Neural cell (in vitro differentiated cells): ENCODE data around the gene RGS14. TPM values are rescaled to one million over a fixed set of nuclear protein-coding genes. Genes with fewer than 3 reads are reported as not detected.

Experiments
- H2AFZ ChIP-seq: fragments of 200-600, 300-800 bp; sonication (generic), shearing (Covaris generic); 2 replicates; pipeline ENCODE4 v1.6.0; 2014; ENCODE audit warnings: low read depth, mild to moderate bottlenecking, antibody characterized with exemption, low read length, moderate library complexity
- H3F3A ChIP-seq: fragments of 200-600 bp; shearing (Covaris generic); 2 replicates; pipeline ENCODE4 v1.6.1; 2016; ENCODE audit warnings: mild to moderate bottlenecking, moderate library complexity, mixed read lengths, antibody characterized with exemption, low read length; ENCODE audit not compliant: insufficient read depth, poor library complexity, severe bottlenecking
- H3K27ac ChIP-seq: fragments of 200-600, 300-800 bp; sonication (generic), shearing (Covaris generic); 2 replicates; pipeline ENCODE4 v1.5.1; 2014; ENCODE audit warnings: mild to moderate bottlenecking, low read length, moderate library complexity
- H3K27me3 ChIP-seq: fragments of 300-800, 200-600 bp; sonication (generic), shearing (Covaris generic); 2 replicates; pipeline ENCODE4 v1.6.0; 2014; ENCODE audit warnings: mild to moderate bottlenecking, low read depth, low read length, moderate library complexity; ENCODE audit not compliant: insufficient read depth
- H3K36me3 ChIP-seq: fragments of 300-800, 200-600 bp; sonication (generic), shearing (Covaris generic); 2 replicates; pipeline ENCODE4 v1.5.1; 2014; ENCODE audit warnings: mild to moderate bottlenecking, antibody characterized with exemption, low read length, moderate library complexity; ENCODE audit not compliant: insufficient read depth
- H3K4me2 ChIP-seq: fragments of 300-800, 200-600 bp; sonication (generic), shearing (Covaris generic); 2 replicates; pipeline ENCODE4 v1.6.0; 2014; ENCODE audit warnings: mild to moderate bottlenecking, low read length
- H3K4me3 ChIP-seq: fragments of 300-800, 200-600 bp; sonication (generic), shearing (Covaris generic); 2 replicates; pipeline ENCODE4 v1.5.1; 2014; ENCODE audit warnings: mild to moderate bottlenecking, low read length, moderate library complexity
- H3K79me2 ChIP-seq: fragments of 200-600 bp; shearing (Covaris generic); replicated peaks from 2 replicates; pipeline ENCODE4 v1.6.0; 2014; ENCODE audit warnings: mild to moderate bottlenecking, low read length, moderate library complexity; ENCODE audit not compliant: insufficient read depth
- H3K9ac ChIP-seq: fragments of 300-800, 200-600 bp; sonication (generic), shearing (Covaris generic); 2 replicates; pipeline ENCODE4 v1.6.1; 2016; ENCODE audit warnings: mild to moderate bottlenecking, low read length, mixed read lengths
- H3K9me2 ChIP-seq: fragments of 200-600 bp; shearing (Covaris generic); 2 replicates; pipeline ENCODE4 v1.6.1; 2016; ENCODE audit warnings: mild to moderate bottlenecking, low read length, mixed read lengths; ENCODE audit not compliant: insufficient read depth
- H3K9me3 ChIP-seq: fragments of 200-600, 300-800 bp; sonication (generic), shearing (Covaris generic); 2 replicates; pipeline ENCODE4 v1.6.1; 2016; ENCODE audit warnings: mild to moderate bottlenecking, mixed run types, low read length, moderate library complexity, mixed read lengths
- H4K20me1 ChIP-seq: fragments of 200-600 bp; shearing (Covaris generic); 2 replicates; pipeline ENCODE4 v1.6.1; 2016; ENCODE audit warnings: mild to moderate bottlenecking, mixed run types; ENCODE audit not compliant: insufficient read depth
- EP300 ChIP-seq: fragments of 450-650 bp; conservative IDR thresholded peaks from 2 replicates; pipeline ENCODE4 v1.6.1; 2014; ENCODE audit warnings: antibody characterized with exemption, mild to moderate bottlenecking, moderate library complexity; ENCODE audit not compliant: poor library complexity, severe bottlenecking
- EZH2 ChIP-seq: fragments of 200-600, 300-800 bp; shearing (Covaris generic), sonication (generic); IDR thresholded peaks from 2 replicates; pipeline ENCODE4 v1.6.1; 2014; ENCODE audit warnings: antibody characterized with exemption, low read length, borderline replicate concordance, mild to moderate bottlenecking; ENCODE audit not compliant: insufficient read depth, poor library complexity, severe bottlenecking
- MXI1 ChIP-seq: fragments of 450-650 bp; conservative IDR thresholded peaks from 2 replicates; pipeline ENCODE4 v1.6.1; 2014; ENCODE audit warnings: antibody characterized with exemption, mild to moderate bottlenecking; ENCODE audit not compliant: poor library complexity, severe bottlenecking
- POLR2AphosphoS5 ChIP-seq: IDR thresholded peaks from 2 replicates; pipeline ENCODE4 v1.6.1; 2012
- RAD21 ChIP-seq: fragments of 450-650 bp; conservative IDR thresholded peaks from 2 replicates; pipeline ENCODE4 v1.6.1; 2014; ENCODE audit warnings: antibody characterized with exemption, mild to moderate bottlenecking, moderate library complexity
- SMC3 ChIP-seq: fragments of 450-650 bp; conservative IDR thresholded peaks from 2 replicates; pipeline ENCODE4 v1.6.1; 2014; ENCODE audit warnings: antibody characterized with exemption, mild to moderate bottlenecking, moderate library complexity; ENCODE audit not compliant: poor library complexity
- TAF1 ChIP-seq: IDR thresholded peaks from 2 replicates; pipeline ENCODE4 v1.6.1; 2012; ENCODE audit warnings: low read depth
- polyA plus RNA-seq: library from polyadenylated mRNA; depleted of rRNA; stranded (reverse); fragments of >200 nt; gene quantifications from 2 replicates; pipeline ENCODE4 v1.2.3, GENCODE V29; 2014
- TF ChIP-seq, protein P1 (sequence below): IDR thresholded peaks from 2 replicates; pipeline ENCODE4 v1.6.1; 2012; ENCODE audit warnings: borderline replicate concordance
- TF ChIP-seq, protein P2 (sequence below): fragments of 450-650 bp; IDR thresholded peaks from 2 replicates; pipeline ENCODE4 v1.5.1; 2014; ENCODE audit warnings: antibody characterized with exemption, mild to moderate bottlenecking, moderate library complexity; ENCODE audit not compliant: poor library complexity, severe bottlenecking

Gene RGS14
- polyA plus RNA-seq, 1 donor from 2014 or later = 32.3 TPM

DNA sequence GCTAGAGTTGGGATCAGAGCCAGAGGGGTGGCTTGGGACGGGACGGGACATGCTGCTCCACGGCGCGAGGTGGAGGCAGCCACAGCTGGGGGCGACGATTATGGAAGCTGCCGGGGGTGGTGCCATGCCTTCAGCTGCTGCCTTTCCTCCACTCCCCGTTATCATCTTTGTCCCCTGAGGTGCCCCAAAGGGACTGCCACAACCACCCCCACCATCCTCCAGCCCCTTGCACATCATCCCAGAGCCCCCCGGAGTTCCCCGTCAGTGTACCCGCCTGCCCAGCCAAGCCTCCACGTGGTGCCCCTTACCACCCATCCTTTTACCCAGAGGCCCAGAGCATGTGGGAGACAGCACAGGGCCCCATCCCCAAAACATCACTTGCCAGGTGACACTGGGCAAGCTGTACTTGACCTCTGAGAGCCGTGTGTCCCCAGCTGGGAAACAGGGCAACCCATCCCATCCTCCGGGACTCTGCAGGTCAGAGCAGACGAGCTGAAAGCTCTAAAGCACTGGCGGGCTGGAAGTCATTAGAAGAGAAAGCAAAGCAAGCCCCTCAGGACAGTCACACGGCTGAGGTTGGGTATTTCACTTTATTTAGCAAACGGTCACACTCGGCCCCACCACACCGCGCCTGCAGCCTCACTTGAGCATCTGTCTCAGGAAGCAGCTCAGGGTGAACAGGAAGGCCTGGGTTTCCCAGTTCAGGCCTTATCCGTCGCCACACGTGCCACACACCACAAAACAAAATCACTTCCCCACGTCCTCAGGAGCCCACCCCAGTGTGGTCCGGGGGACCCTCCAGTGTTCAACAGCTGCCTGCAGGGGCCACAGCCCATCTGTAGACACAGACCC is 26.5 kb upstream of the RGS14 start:
- Histone ChIP-seq H3K9me3 (no peaks in the 10 kb centered on the region), H3K27ac (no peak overlapping the region), H3K9me2 (no peaks in the 10 kb centered on the region), H3K27me3 (no peaks in the 10 kb centered on the region), H3K36me3 (no peaks in the 10 kb centered on the region), H3K9ac (no peak overlapping the region), H4K20me1 (no peaks in the 10 kb centered on the region), H3K4me3 (no peak overlapping the region), H3K79me2 (no peaks in the 10 kb centered on the region), H3K4me2 (no peak overlapping the region), H3F3A (no peaks in the 10 kb centered on the region), H2AFZ (no peak overlapping the region)
- no peak for TF ChIP-seq RAD21
- no peak for TF ChIP-seq TAF1
- TF ChIP-seq SMC3 = no peak
- no peak for TF ChIP-seq EZH2
- TF ChIP-seq, protein P1, sequence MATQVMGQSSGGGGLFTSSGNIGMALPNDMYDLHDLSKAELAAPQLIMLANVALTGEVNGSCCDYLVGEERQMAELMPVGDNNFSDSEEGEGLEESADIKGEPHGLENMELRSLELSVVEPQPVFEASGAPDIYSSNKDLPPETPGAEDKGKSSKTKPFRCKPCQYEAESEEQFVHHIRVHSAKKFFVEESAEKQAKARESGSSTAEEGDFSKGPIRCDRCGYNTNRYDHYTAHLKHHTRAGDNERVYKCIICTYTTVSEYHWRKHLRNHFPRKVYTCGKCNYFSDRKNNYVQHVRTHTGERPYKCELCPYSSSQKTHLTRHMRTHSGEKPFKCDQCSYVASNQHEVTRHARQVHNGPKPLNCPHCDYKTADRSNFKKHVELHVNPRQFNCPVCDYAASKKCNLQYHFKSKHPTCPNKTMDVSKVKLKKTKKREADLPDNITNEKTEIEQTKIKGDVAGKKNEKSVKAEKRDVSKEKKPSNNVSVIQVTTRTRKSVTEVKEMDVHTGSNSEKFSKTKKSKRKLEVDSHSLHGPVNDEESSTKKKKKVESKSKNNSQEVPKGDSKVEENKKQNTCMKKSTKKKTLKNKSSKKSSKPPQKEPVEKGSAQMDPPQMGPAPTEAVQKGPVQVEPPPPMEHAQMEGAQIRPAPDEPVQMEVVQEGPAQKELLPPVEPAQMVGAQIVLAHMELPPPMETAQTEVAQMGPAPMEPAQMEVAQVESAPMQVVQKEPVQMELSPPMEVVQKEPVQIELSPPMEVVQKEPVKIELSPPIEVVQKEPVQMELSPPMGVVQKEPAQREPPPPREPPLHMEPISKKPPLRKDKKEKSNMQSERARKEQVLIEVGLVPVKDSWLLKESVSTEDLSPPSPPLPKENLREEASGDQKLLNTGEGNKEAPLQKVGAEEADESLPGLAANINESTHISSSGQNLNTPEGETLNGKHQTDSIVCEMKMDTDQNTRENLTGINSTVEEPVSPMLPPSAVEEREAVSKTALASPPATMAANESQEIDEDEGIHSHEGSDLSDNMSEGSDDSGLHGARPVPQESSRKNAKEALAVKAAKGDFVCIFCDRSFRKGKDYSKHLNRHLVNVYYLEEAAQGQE = no peak
- no peak for TF ChIP-seq POLR2AphosphoS5
- TF ChIP-seq EP300 = no peak
- TF ChIP-seq, protein P2, sequence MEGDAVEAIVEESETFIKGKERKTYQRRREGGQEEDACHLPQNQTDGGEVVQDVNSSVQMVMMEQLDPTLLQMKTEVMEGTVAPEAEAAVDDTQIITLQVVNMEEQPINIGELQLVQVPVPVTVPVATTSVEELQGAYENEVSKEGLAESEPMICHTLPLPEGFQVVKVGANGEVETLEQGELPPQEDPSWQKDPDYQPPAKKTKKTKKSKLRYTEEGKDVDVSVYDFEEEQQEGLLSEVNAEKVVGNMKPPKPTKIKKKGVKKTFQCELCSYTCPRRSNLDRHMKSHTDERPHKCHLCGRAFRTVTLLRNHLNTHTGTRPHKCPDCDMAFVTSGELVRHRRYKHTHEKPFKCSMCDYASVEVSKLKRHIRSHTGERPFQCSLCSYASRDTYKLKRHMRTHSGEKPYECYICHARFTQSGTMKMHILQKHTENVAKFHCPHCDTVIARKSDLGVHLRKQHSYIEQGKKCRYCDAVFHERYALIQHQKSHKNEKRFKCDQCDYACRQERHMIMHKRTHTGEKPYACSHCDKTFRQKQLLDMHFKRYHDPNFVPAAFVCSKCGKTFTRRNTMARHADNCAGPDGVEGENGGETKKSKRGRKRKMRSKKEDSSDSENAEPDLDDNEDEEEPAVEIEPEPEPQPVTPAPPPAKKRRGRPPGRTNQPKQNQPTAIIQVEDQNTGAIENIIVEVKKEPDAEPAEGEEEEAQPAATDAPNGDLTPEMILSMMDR = no peak
- no peak for TF ChIP-seq MXI1

DNA sequence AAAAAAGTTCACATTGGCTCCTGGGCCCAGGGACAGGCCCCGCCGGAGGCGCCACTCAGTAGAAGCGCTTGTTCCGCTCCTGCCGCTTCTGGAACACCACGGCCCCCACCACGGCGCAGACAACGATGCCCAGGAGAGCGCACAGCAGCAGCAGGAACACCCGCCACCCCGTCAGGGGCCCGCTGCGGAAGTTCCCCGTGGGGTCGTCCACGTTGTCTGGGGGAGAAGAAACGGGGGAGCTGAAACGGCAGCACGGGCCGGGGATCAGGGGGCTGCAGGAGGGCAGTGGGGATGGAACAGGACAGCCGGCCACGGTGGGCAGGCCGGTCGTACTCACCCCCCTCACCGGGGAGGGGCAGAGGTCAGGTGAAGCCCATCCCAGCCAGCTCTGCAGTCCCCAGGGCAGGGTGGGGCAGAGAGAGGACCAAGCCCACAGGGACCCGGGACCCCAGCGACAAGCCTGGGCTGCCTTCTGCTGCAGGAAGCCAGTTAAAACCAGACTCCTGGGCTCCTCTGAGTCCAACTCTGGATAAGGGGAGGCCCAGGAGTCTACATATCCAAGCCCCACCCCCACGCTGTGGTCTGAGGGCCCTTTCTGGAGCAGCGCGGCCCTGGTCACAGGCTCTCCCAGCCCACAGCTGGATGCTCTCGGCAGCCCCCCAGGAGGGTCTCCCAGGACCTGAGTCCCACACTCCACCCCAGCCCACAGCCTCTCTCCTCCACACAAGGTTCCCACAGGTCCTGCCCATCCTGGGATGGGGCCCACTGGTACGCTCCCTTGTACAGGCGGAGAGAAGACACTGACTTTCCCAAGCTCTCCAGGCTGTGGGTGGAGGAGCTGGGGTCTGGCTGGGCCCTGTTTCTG is 25.5 kb upstream of the RGS14 start:
- no peak overlapping the region for H3K4me2 ChIP-seq
- H3K4me3 ChIP-seq = no peak overlapping the region
- no peaks in the 10 kb centered on the region for H3K9me3 ChIP-seq
- no peak overlapping the region for H3K27ac ChIP-seq
- H2AFZ ChIP-seq = no peak overlapping the region
- no peak overlapping the region for H3K9ac ChIP-seq
- no peaks in the 10 kb centered on the region for H3K9me2 ChIP-seq
- H3F3A ChIP-seq = no peaks in the 10 kb centered on the region
- no peaks in the 10 kb centered on the region for H4K20me1 ChIP-seq
- H3K79me2 ChIP-seq = no peaks in the 10 kb centered on the region
- H3K27me3 ChIP-seq = no peaks in the 10 kb centered on the region
- no peaks in the 10 kb centered on the region for H3K36me3 ChIP-seq
- no peak for TF ChIP-seq EP300
- TF ChIP-seq TAF1 = no peak
- no peak for TF ChIP-seq MXI1
- no peak for TF ChIP-seq POLR2AphosphoS5
- no peak for TF ChIP-seq RAD21
- no peak for TF ChIP-seq SMC3
- TF ChIP-seq EZH2 = no peak
- TF ChIP-seq, protein P1 = no peak
- TF ChIP-seq, protein P2 = no peak
